HepG2 (cell line): ENCODE measurements around the gene GAPDH. TPM values are rescaled to one million over a fixed set of nuclear protein-coding genes. Genes with fewer than 3 reads are reported as not detected.

Source experiments
- ATAC-seq: fragments of 200-7000 bp; cut with Tn5 transposase; 3 replicates; pipeline ENCODE4 v1.9.1; 2020; ENCODE audit warnings: mild to moderate bottlenecking, moderate library complexity
- BruUV-seq: library from RNA; stranded (reverse); fragments of 400-500 nt; replicated peaks from 2 replicates; lab custom pipeline; 2021; lab: Mats Ljungman, UMichigan
- CTCF ChIA-PET: fragments of 300-600 bp; formaldehyde crosslinking; extraction: SDS; loops from one replicate; lab custom pipeline; 2021; ENCODE audit warnings: low total read pairs, inconsistent platforms, low intra/inter-chr PET ratio; lab: Yijun Ruan, JAX
- POLR2A ChIA-PET: fragments of 350-600 bp; sonication (Branson Sonifier 250); formaldehyde crosslinking; loops from one replicate; lab custom pipeline; 2020; ENCODE audit warnings: antibody characterized with exemption, inconsistent platforms; lab: Yijun Ruan, JAX
- DNase-seq: peaks from one replicate; pipeline ENCODE4 v3.0.0-alpha.2; 2015; ENCODE audit warnings: low spot score
- FAIRE-seq: peaks from 3 replicates; lab custom pipeline; 2011; peaks lifted over from hg19 to GRCh38; lab: Jason Lieb, UNC
- H2AFZ ChIP-seq: one replicate; pipeline ENCODE4 v1.6.1; 2011; ENCODE audit warnings: low read length, inconsistent platforms
- H3K27ac ChIP-seq: fragments of 300-600 bp; 3 replicates; pipeline ENCODE4 v1.8.0; 2011; ENCODE audit warnings: mixed run types, mild to moderate bottlenecking, mixed read lengths, low read length, inconsistent platforms; ENCODE audit not compliant: insufficient read depth; ENCODE audit errors: extremely low read length
- H3K27me3 ChIP-seq, 2 experiments: fragments of 200-600 bp in 1 of 2; 2 replicates in 1 of 2; 3 replicates in 1 of 2; pipeline versions ENCODE4 v1.6.0 to v1.8.0; 2011; ENCODE audit warnings: low read length in 2 of 2, mild to moderate bottlenecking in 2 of 2, moderate library complexity in 2 of 2, inconsistent platforms in 1 of 2; ENCODE audit not compliant: insufficient read depth in 2 of 2, control insufficient read depth in 1 of 2
- H3K36me3 ChIP-seq, 2 experiments: fragments of 200-600 bp in 1 of 2; replicated peaks in 1 of 2; 2 replicates in 1 of 2; 3 replicates in 1 of 2; pipeline versions ENCODE4 v1.5.1 to v1.8.0; 2011; ENCODE audit warnings: low read length in 2 of 2, inconsistent platforms in 1 of 2; ENCODE audit not compliant: insufficient read depth in 2 of 2, control insufficient read depth in 1 of 2
- H3K4me1 ChIP-seq: 2 replicates; pipeline ENCODE4 v1.5.1; 2012; ENCODE audit warnings: low read length, inconsistent platforms; ENCODE audit not compliant: insufficient read depth
- H3K4me2 ChIP-seq: 2 replicates; pipeline ENCODE4 v1.6.0; 2011; ENCODE audit warnings: low read depth, low read length, inconsistent platforms
- H3K4me3 ChIP-seq, 3 experiments: fragments of 200-600 bp in 1 of 3; sonication (generic), shearing (Covaris generic) in 1 of 3; replicated peaks in 1 of 3; 2 replicates each; pipeline ENCODE4 v1.5.1; 2011 to 2016; ENCODE audit warnings: low read length in 3 of 3, inconsistent platforms in 2 of 3, low read depth in 2 of 3, mild to moderate bottlenecking in 2 of 3, control low read depth in 1 of 3, mixed read lengths in 1 of 3; ENCODE audit not compliant: insufficient read depth in 1 of 3
- H3K79me2 ChIP-seq: one replicate; pipeline ENCODE4 v1.6.1; 2011; ENCODE audit warnings: low read length, inconsistent platforms; ENCODE audit not compliant: insufficient read depth
- H3K9ac ChIP-seq: 2 replicates; pipeline ENCODE4 v1.6.0; 2011; ENCODE audit warnings: mild to moderate bottlenecking, low read depth, low read length, inconsistent platforms; ENCODE audit not compliant: insufficient read depth
- H3K9me3 ChIP-seq: 2 replicates; pipeline ENCODE4 v1.5.1; 2012; ENCODE audit warnings: mild to moderate bottlenecking, low read length
- H4K20me1 ChIP-seq: 2 replicates; pipeline ENCODE4 v1.6.0; 2011; ENCODE audit warnings: inconsistent platforms, mild to moderate bottlenecking, low read length, moderate library complexity; ENCODE audit not compliant: insufficient read depth
- BRD4 ChIP-seq: sonication (generic); formaldehyde crosslinking; IDR thresholded peaks from 2 replicates; pipeline ENCODE4 v1.4.0; 2020; ENCODE audit warnings: missing genetic modification reagents
- FOXK1 ChIP-seq: sonication (generic); formaldehyde crosslinking; IDR thresholded peaks from 2 replicates; pipeline ENCODE4 v1.4.0; 2020; ENCODE audit warnings: low read depth, missing genetic modification reagents, borderline replicate concordance
- HOXA9 ChIP-seq: sonication (generic); formaldehyde crosslinking; IDR thresholded peaks from 2 replicates; pipeline ENCODE4 v1.8.1; 2022; ENCODE audit warnings: missing genetic modification reagents, mild to moderate bottlenecking, moderate library complexity, borderline replicate concordance
- MAX ChIP-seq: IDR thresholded peaks from 2 replicates; pipeline ENCODE4 v1.6.1; 2012; ENCODE audit warnings: inconsistent platforms
- MEIS1 ChIP-seq: sonication (generic); formaldehyde crosslinking; IDR thresholded peaks from 2 replicates; pipeline ENCODE4 v1.9.0; 2021; ENCODE audit warnings: mild to moderate bottlenecking, missing genetic modification reagents, moderate library complexity, borderline replicate concordance
- SCMH1 ChIP-seq: sonication (generic); formaldehyde crosslinking; IDR thresholded peaks from 2 replicates; pipeline ENCODE4 v1.9.0; 2021; ENCODE audit warnings: missing genetic modification reagents, mild to moderate bottlenecking, borderline replicate concordance
- SETDB1 ChIP-seq: sonication (generic); formaldehyde crosslinking; IDR thresholded peaks from 2 replicates; pipeline ENCODE4 v1.5.1; 2020; ENCODE audit warnings: missing genetic modification reagents, mild to moderate bottlenecking, borderline replicate concordance
- STAG1 ChIP-seq: sonication (generic); formaldehyde crosslinking; IDR thresholded peaks from 2 replicates; pipeline ENCODE4 v1.4.0; 2020; ENCODE audit warnings: missing genetic modification reagents
- ZEB1 ChIP-seq: IDR thresholded peaks from 2 replicates; pipeline ENCODE4 v1.6.1; 2012; ENCODE audit warnings: mild to moderate bottlenecking, low read depth, inconsistent platforms; ENCODE audit not compliant: insufficient replicate concordance
- ZFP36L2 ChIP-seq: sonication (generic); formaldehyde crosslinking; IDR thresholded peaks from 2 replicates; pipeline ENCODE4 v1.4.0; 2020; ENCODE audit warnings: missing genetic modification reagents
- ZNF124 ChIP-seq: sonication (generic); formaldehyde crosslinking; IDR thresholded peaks from 2 replicates; pipeline ENCODE4 v1.4.0; 2020; ENCODE audit warnings: missing genetic modification reagents
- ZNF17 ChIP-seq: sonication (generic); formaldehyde crosslinking; IDR thresholded peaks from 2 replicates; pipeline ENCODE4 v1.5.0; 2020; ENCODE audit warnings: mild to moderate bottlenecking, missing genetic modification reagents
- ZSCAN31 ChIP-seq: sonication (generic); formaldehyde crosslinking; IDR thresholded peaks from 2 replicates; pipeline ENCODE4 v1.5.0; 2020; ENCODE audit warnings: low read depth, mild to moderate bottlenecking, missing genetic modification reagents
- WGBS: methylation state at CpG from one replicate; pipeline ENCODE4 v1.1.6; 2017; ENCODE audit warnings: low lambda C conversion rate; 5-methylcytosine and 5-hydroxymethylcytosine counted together
- in situ Hi-C: cut with HindIII; loops from 2 replicates; pipeline ENCODE4 v1.10.0; 2017; ENCODE audit warnings: low pct_unique_long_range_greater_than_20kb; ENCODE audit not compliant: extremely low pct_ligation_motif_present
- intact Hi-C: fragments of 100-400 bp; cut with micrococcal nuclease; formaldehyde crosslinking; loops from one replicate; pipeline ENCODE4 v1.10.0; 2022; ENCODE audit not compliant: unreplicated experiment
- polyA plus RNA-seq, 8 experiments: library from polyadenylated mRNA; depleted of rRNA in 3 of 8; stranded (reverse) in 7 of 8; unstranded in 1 of 8; fragments of >200 nt; fragmentation: Illumina TruSeq in 4 of 8; extraction: Trizol in 4 of 8; gene quantifications; 2 replicates each; pipeline versions ENCODE4 v1.2.1 to v1.2.3, GENCODE V29; 2011 to 2016; ENCODE audit warnings: low read depth in 4 of 8, missing spikeins in 1 of 8, mixed read lengths in 1 of 8; ENCODE audit not compliant: insufficient read depth in 1 of 8
- total RNA-seq, 5 experiments: library from RNA; depleted of rRNA; stranded (reverse); fragments of >200 nt; fragmentation: Illumina TruSeq; extraction: Trizol; gene quantifications; 2 replicates each; pipeline ENCODE4 v1.2.3, GENCODE V29; 2016; ENCODE audit warnings: low read depth in 1 of 5
- TF ChIP-seq, protein P1 (sequence below): sonication (generic); formaldehyde crosslinking; IDR thresholded peaks from 2 replicates; pipeline ENCODE4 v1.5.0; 2020; ENCODE audit warnings: missing genetic modification reagents, mild to moderate bottlenecking, borderline replicate concordance

GAPDH gene
- total and polyA plus RNA-seq, 2 of the 13 experiments (the other 11 are each of a cell fraction or from before 2014, with no cell fraction given), result 3,038 to 12,722 TPM

DNA sequence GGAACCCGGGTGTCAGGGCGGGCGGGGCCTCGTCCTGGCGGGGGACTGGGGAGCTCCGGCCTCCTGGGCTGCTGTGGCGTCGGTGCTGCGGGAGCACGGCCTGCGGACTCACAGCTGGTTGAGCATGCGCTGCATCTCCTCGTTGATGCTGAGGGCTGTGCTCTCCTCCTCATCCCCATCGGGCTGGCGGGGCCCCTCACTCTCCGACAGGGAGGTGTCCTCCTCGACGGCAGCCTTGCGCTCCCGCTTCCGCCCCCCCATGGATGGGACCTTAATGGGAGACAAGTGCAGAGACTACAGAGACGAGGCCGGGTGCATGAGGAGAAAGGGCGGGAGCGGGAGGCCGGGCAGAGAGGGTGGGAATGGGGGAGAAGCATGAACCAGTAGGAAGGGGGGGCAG is 14.2 kb downstream of the GAPDH start:
- WGBS, result 95% methylated on average over 19 of the region's 26 CpGs
- no peak for ATAC-seq
- no peak for TF ChIP-seq HOXA9 (CRISPR knock-in tag)
- no peak for TF ChIP-seq ZFP36L2 (CRISPR knock-in tag)
- no peak for TF ChIP-seq SCMH1 (CRISPR knock-in tag)
- TF ChIP-seq ZNF124 (CRISPR knock-in tag), result no peak
- BruUV-seq, result no TSS peak
- H4K20me1 ChIP-seq, result no peaks in the 10 kb centered on the region
- peaks cover 29% of the 10 kb centered on the region for H3K4me1 ChIP-seq
- in situ Hi-C loops (no loop called here), intact Hi-C loops (no loop called here)
- peaks cover 23 to 62% of the 10 kb centered on the region in 2 experiments for H3K36me3 ChIP-seq
- no peak overlapping the region for H3K27ac ChIP-seq
- no peak for DNase-seq
- H3K9me3 ChIP-seq, result no peaks in the 10 kb centered on the region
- no peak for FAIRE-seq
- CTCF ChIA-PET, result no interaction called here
- H3K27me3 ChIP-seq, result no peaks in the 10 kb centered on the region
- H3K9ac ChIP-seq, result no peak overlapping the region
- POLR2A ChIA-PET, result no interaction called here
- H2AFZ ChIP-seq, result no peak overlapping the region
- H3K4me3 ChIP-seq, result no peak overlapping the region
- peaks cover 26% of the 10 kb centered on the region for H3K79me2 ChIP-seq
- H3K4me2 ChIP-seq, result no peak overlapping the region

DNA sequence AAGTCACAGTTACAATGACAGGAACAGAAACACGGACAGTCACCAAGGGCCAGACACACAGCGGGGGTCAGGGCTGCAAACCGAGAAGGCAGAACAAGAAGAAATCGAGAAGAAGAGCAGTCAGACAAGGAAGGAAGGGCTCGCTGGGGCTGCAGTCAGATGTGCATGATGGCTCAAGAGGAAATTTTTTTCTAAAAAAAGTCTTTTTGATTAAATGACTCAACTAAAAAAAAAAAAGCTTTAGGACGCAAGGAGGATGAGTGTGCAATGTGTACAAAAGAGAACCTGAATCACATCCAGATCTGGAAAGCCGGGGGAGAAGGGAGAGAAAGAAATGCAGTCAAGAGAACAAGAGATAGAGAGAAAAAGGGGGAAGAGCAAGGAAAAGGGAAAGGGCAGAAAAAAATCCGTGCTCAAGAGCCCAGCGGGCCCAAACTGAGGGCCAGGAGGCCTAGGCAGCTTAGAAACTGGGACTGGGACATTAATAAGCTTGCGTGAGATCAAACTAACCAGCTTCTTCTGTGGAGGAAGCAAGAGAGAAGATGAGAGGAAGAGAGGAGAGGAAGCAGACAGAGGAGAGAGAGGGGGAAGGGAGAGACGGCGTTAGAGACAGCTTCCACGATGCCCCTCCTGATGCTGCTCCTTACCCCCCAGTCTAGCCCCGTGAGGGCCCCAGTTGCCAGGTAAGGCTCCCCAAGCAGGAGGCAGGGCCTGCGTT is 14.8 kb downstream of the GAPDH start:
- Histone ChIP-seq H3K27me3 (no peaks in the 10 kb centered on the region), H3K9me3 (no peaks in the 10 kb centered on the region), H2AFZ (no peak overlapping the region), H3K4me2 (no peak overlapping the region), H4K20me1 (no peaks in the 10 kb centered on the region), H3K4me1 (peaks cover 32% of the 10 kb centered on the region), H3K79me2 (peaks cover 31% of the 10 kb centered on the region), H3K36me3 (peaks cover 23 to 62% of the 10 kb centered on the region in 2 experiments), H3K4me3 (no peak overlapping the region), H3K27ac (no peak overlapping the region), H3K9ac (no peak overlapping the region)
- FAIRE-seq (no peak), DNase-seq (no peak), ATAC-seq (no peak)
- POLR2A ChIA-PET, result interaction anchor here (9.6 kb wide), 1 partner anchor 8 kb away, joined by 108 read pairs; no protein-coding TSS in a partner anchor
- intact Hi-C loops (no loop called here), in situ Hi-C loops (no loop called here)
- no TSS peak for BruUV-seq
- 97% methylated on average over 14 of the region's 15 CpGs for WGBS
- CTCF ChIA-PET, result no interaction called here
- TF ChIP-seq ZSCAN31 (CRISPR knock-in tag), result no peak
- TF ChIP-seq MEIS1 (CRISPR knock-in tag), result no peak
- no peak for TF ChIP-seq ZEB1
- no peak for TF ChIP-seq SETDB1 (CRISPR knock-in tag)
- TF ChIP-seq MAX, result no peak
- TF ChIP-seq, protein P1, sequence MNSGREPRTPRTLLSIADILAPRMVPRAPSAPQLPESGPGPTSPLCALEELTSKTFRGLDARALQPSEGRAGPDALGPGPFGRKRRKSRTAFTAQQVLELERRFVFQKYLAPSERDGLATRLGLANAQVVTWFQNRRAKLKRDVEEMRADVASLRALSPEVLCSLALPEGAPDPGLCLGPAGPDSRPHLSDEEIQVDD (CRISPR knock-in tag), result no peak
- no peak for TF ChIP-seq FOXK1
- TF ChIP-seq ZNF17, result no peak
- no peak for TF ChIP-seq STAG1
- TF ChIP-seq BRD4, result no peak
